Measurements from ENCODE around the gene HUNK. TPM values are rescaled to one million over a fixed set of nuclear protein-coding genes. Genes with fewer than 3 reads are reported as not detected.

Gene HUNK
- total RNA-seq, 1 experiment from 2014 or later, result 7.0 TPM

DNA sequence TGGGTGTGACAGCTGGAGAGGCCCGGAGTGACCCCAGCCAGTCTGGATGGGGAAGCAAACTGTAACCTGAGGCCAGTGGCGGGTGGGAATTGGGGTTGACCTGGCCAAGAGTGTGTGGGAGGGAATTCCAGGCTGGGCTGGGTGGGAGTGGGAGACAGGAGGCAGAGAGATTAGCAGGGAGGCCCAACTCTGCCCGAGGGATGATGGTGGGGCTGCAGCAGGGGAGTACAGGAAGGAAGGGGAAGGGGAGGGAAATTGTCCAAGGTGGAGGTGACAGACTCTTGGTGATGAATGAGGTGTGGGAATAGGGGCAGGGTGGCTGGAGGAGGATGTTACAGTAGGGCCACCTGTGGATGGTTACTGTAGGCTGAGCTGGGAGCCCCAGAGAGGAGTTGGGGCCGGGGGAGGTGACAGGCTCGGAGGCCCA, 40.4 kb downstream of the HUNK start:
- ATAC-seq, result no peak
- POLR2A ChIA-PET, result no interaction called here
- Mint-ChIP-seq H3K27me3 (ENCODE audit: low read depth) (no peaks in the 10 kb centered on the region), H3K4me3 (no peak overlapping the region), H3K4me1 (peaks cover 63% of the 10 kb centered on the region), H3K9me3 (peaks cover 8% of the 10 kb centered on the region), H3K36me3 (no peaks in the 10 kb centered on the region), H3K27ac (no peak overlapping the region)
- DNase-seq (ENCODE audit: low spot score), result no peak
- TF ChIP-seq GRHL2 (CRISPR knock-in tag; IDR thresholded peaks at IDR 0.05; ENCODE audit: insufficient replicate concordance, severe bottlenecking), result no peak
- TF ChIP-seq FOXJ3 (CRISPR knock-in tag; IDR thresholded peaks at IDR 0.05; ENCODE audit: borderline replicate concordance), result no peak
- TF ChIP-seq, protein P1, sequence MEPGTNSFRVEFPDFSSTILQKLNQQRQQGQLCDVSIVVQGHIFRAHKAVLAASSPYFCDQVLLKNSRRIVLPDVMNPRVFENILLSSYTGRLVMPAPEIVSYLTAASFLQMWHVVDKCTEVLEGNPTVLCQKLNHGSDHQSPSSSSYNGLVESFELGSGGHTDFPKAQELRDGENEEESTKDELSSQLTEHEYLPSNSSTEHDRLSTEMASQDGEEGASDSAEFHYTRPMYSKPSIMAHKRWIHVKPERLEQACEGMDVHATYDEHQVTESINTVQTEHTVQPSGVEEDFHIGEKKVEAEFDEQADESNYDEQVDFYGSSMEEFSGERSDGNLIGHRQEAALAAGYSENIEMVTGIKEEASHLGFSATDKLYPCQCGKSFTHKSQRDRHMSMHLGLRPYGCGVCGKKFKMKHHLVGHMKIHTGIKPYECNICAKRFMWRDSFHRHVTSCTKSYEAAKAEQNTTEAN (CRISPR knock-in tag; IDR thresholded peaks at IDR 0.05), result no peak
- TF ChIP-seq JAZF1 (CRISPR knock-in tag; IDR thresholded peaks at IDR 0.05), result no peak
- TF ChIP-seq ETV6 (CRISPR knock-in tag; IDR thresholded peaks at IDR 0.05), result no peak
- TF ChIP-seq NR2C2 (CRISPR knock-in tag; IDR thresholded peaks at IDR 0.05), result no peak
- TF ChIP-seq, protein P2, sequence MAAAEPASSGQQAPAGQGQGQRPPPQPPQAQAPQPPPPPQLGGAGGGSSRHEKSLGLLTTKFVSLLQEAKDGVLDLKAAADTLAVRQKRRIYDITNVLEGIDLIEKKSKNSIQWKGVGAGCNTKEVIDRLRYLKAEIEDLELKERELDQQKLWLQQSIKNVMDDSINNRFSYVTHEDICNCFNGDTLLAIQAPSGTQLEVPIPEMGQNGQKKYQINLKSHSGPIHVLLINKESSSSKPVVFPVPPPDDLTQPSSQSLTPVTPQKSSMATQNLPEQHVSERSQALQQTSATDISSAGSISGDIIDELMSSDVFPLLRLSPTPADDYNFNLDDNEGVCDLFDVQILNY (CRISPR knock-in tag; IDR thresholded peaks at IDR 0.05), result no peak
- no peak for TF ChIP-seq ZNF671 (CRISPR knock-in tag; IDR thresholded peaks at IDR 0.05)
- no peak for TF ChIP-seq MXD4 (CRISPR knock-in tag; IDR thresholded peaks at IDR 0.05; ENCODE audit: borderline replicate concordance)
- CTCF ChIA-PET, result interaction anchor here (0.5 to 1.6 kb wide), 2 partner anchors 39 to 127 kb away, joined by 3 to 4 read pairs; no protein-coding TSS in a partner anchor

DNA sequence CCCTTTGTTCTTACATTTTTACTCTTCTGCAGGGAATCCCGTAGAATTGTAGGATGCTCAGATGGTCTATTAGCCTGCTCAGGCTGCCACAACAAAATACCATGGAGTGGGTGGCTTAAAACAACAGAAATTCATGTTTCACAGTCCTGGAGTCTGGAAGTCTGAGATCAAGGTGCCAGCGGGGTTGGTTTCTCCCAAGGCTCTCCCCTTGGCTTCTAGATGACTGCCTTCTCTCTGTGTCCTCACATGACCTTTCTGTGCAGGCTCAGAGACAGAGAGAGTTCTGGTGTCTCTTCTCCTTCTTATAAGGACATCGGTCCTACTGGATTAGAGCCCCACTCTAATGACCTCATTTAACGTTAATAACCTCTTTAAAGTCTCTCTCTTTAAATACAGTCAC, 41.7 kb downstream of the HUNK start:
- no peak overlapping the region for H3K27ac Mint-ChIP-seq
- H3K4me1 Mint-ChIP-seq, result peaks cover 50% of the 10 kb centered on the region
- H3K9me3 Mint-ChIP-seq, result peaks cover 19% of the 10 kb centered on the region
- no peak for TF ChIP-seq GRHL2 (CRISPR knock-in tag; IDR thresholded peaks at IDR 0.05; ENCODE audit: insufficient replicate concordance, severe bottlenecking)
- TF ChIP-seq RELA (CRISPR knock-in tag; IDR thresholded peaks at IDR 0.05; ENCODE audit: borderline replicate concordance), result no peak
- no peak for TF ChIP-seq NFATC4 (CRISPR knock-in tag; IDR thresholded peaks at IDR 0.05)
- TF ChIP-seq MYBL2 (CRISPR knock-in tag; IDR thresholded peaks at IDR 0.05), result no peak
- TF ChIP-seq, protein P3, sequence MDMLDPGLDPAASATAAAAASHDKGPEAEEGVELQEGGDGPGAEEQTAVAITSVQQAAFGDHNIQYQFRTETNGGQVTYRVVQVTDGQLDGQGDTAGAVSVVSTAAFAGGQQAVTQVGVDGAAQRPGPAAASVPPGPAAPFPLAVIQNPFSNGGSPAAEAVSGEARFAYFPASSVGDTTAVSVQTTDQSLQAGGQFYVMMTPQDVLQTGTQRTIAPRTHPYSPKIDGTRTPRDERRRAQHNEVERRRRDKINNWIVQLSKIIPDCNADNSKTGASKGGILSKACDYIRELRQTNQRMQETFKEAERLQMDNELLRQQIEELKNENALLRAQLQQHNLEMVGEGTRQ (CRISPR knock-in tag; IDR thresholded peaks at IDR 0.05), result no peak
- TF ChIP-seq, protein P2 (CRISPR knock-in tag; IDR thresholded peaks at IDR 0.05), result no peak
- no peak for TF ChIP-seq SMAD4 (CRISPR knock-in tag; IDR thresholded peaks at IDR 0.05)
- TF ChIP-seq, protein P1 (CRISPR knock-in tag; IDR thresholded peaks at IDR 0.05), result no peak
- TF ChIP-seq NR1H2 (CRISPR knock-in tag; IDR thresholded peaks at IDR 0.05), result no peak
- TF ChIP-seq SOX15 (CRISPR knock-in tag; IDR thresholded peaks at IDR 0.05), result no peak
- TF ChIP-seq, protein P4, sequence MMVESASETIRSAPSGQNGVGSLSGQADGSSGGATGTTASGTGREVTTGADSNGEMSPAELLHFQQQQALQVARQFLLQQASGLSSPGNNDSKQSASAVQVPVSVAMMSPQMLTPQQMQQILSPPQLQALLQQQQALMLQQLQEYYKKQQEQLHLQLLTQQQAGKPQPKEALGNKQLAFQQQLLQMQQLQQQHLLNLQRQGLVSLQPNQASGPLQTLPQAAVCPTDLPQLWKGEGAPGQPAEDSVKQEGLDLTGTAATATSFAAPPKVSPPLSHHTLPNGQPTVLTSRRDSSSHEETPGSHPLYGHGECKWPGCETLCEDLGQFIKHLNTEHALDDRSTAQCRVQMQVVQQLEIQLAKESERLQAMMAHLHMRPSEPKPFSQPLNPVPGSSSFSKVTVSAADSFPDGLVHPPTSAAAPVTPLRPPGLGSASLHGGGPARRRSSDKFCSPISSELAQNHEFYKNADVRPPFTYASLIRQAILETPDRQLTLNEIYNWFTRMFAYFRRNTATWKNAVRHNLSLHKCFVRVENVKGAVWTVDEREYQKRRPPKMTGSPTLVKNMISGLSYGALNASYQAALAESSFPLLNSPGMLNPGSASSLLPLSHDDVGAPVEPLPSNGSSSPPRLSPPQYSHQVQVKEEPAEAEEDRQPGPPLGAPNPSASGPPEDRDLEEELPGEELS (CRISPR knock-in tag; IDR thresholded peaks at IDR 0.05), result no peak
- no peak for TF ChIP-seq NFYB (CRISPR knock-in tag; conservative IDR thresholded peaks at IDR 0.05; ENCODE audit: low read depth)
- TF ChIP-seq CBFB (CRISPR knock-in tag; IDR thresholded peaks at IDR 0.05; ENCODE audit: low read depth), result no peak
- no peak for TF ChIP-seq ETV6 (CRISPR knock-in tag; IDR thresholded peaks at IDR 0.05)
- TF ChIP-seq ATF1 (CRISPR knock-in tag; IDR thresholded peaks at IDR 0.05), result no peak
- no peak for TF ChIP-seq OVOL2 (CRISPR knock-in tag; IDR thresholded peaks at IDR 0.05; ENCODE audit: borderline replicate concordance)
- no peak for TF ChIP-seq CREM (CRISPR knock-in tag; IDR thresholded peaks at IDR 0.05)
- TF ChIP-seq, protein P5, sequence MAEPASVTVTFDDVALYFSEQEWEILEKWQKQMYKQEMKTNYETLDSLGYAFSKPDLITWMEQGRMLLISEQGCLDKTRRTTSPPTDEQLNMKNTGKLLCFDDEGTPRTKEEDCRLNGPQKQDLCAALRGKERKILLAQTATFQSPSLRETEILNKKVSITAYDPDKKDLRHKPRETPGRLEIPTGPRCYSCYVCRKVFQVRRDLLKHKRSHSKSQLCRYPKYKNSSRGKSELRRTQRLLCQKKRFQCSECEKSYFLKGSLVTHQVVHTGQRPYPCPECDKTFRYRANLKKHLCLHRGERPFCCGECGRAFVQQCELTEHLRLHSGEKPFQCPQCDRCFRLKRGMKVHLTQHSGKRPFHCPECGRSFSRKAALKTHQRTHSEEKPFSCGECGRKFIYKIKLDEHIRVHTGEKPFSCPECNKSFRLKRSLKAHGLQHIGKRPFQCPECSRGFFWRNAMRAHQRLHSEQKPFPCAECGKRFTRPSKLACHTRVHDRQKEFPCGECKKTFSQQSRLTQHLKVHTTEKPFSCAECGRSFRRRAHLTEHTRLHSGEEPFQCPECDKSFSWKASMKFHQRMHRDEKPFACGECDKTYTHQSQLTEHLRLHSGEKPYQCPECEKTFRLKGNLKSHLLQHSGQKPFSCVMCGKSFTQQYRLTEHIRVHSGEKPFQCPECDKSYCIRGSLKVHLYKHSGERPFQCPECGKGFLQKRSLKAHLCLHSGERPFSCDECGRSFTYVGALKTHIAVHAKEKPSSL (CRISPR knock-in tag; conservative IDR thresholded peaks at IDR 0.05), result no peak
- H3K4me3 Mint-ChIP-seq, result no peak overlapping the region
- peaks cover 7% of the 10 kb centered on the region for H3K36me3 Mint-ChIP-seq
- DNase-seq (ENCODE audit: low spot score) (no peak), ATAC-seq (no peak)
- ChIA-PET CTCF (no interaction called here), POLR2A (no interaction called here)
- H3K27me3 Mint-ChIP-seq (ENCODE audit: low read depth), result no peaks in the 10 kb centered on the region
